B cell (primary cell): ENCODE results near the gene RBM4B. TPM values are rescaled to one million over a fixed set of nuclear protein-coding genes. Genes with fewer than 3 reads are reported as not detected.

Experiments used
- ATAC-seq: fragments of 200-7000 bp; cut with Tn5 transposase; one replicate; pipeline ENCODE4 v1.10.0; 2021; ENCODE audit warnings: low read depth, mild to moderate bottlenecking, moderate number of reproducible peaks, moderate library complexity
- CTCF ChIA-PET: fragments of 350-600 bp; sonication (Branson Sonifier 250); formaldehyde crosslinking; loops from one replicate; lab custom pipeline; 2021; ENCODE audit warnings: antibody characterized with exemption, inconsistent platforms; lab: Charles Lee
- POLR2A ChIA-PET: fragments of 350-600 bp; sonication (Branson Sonifier 250); formaldehyde crosslinking; loops from one replicate; lab custom pipeline; 2021; ENCODE audit warnings: antibody characterized with exemption; lab: Charles Lee
- DNase-seq: peaks from one replicate; pipeline ENCODE4 v3.0.0; 2013
- H2AFZ ChIP-seq: 2 replicates; pipeline ENCODE4 v1.6.1; 2012; ENCODE audit warnings: mild to moderate bottlenecking, low read depth, low read length; ENCODE audit not compliant: insufficient read depth, poor library complexity, severe bottlenecking
- H3K27ac ChIP-seq, 2 donors: 1 replicate in 1 of 2; 2 replicates in 1 of 2; pipeline ENCODE4 v1.5.1; 2012 to 2013; ENCODE audit warnings: low read length in 2 of 2, mild to moderate bottlenecking in 2 of 2, moderate library complexity in 1 of 2
- H3K27me3 ChIP-seq, 4 experiments: fragments of 200-600 bp in 1 of 4; sonication (generic) in 1 of 4; replicated peaks in 1 of 4; 1 replicate in 2 of 4; 2 replicates in 2 of 4; pipeline versions ENCODE4 v1.6.1 to v1.7.0; 2013 to 2016; ENCODE audit warnings: low read length in 3 of 4, mild to moderate bottlenecking in 2 of 4, mixed read lengths in 1 of 4, moderate library complexity in 1 of 4; ENCODE audit not compliant: insufficient read depth in 4 of 4, control insufficient read depth in 3 of 4; ENCODE audit errors: control extremely low read depth in 1 of 4
- H3K36me3 ChIP-seq, 2 experiments: replicated peaks in 1 of 2; 1 replicate in 1 of 2; 2 replicates in 1 of 2; pipeline versions ENCODE4 v1.6.1 to v1.7.1; 2013; ENCODE audit warnings: low read length in 1 of 2; ENCODE audit not compliant: insufficient read depth in 2 of 2, control insufficient read depth in 1 of 2; ENCODE audit errors: control extremely low read depth in 1 of 2, extremely low read depth in 1 of 2
- H3K4me1 ChIP-seq, 2 donors: fragments of 200-600 bp in 1 of 2; sonication (generic) in 1 of 2; 1 replicate in 1 of 2; 2 replicates in 1 of 2; pipeline versions ENCODE4 v1.5.1 to v1.6.1; 2013 to 2017; ENCODE audit warnings: low read length in 2 of 2; ENCODE audit not compliant: control insufficient read depth in 2 of 2, insufficient read depth in 2 of 2
- H3K4me2 ChIP-seq: replicated peaks from 2 replicates; pipeline ENCODE3; 2012; ENCODE audit warnings: mild to moderate bottlenecking, low read depth, low read length; ENCODE audit not compliant: poor library complexity, severe bottlenecking
- H3K4me3 ChIP-seq, 5 experiments: fragments of 200-600 bp in 1 of 5; sonication (generic) in 1 of 5; 1 replicate in 3 of 5; 2 replicates in 2 of 5; pipeline versions ENCODE4 v1.5.1 to v1.7.0; 2011 to 2016; ENCODE audit warnings: low read length in 4 of 5, mild to moderate bottlenecking in 4 of 5, low read depth in 2 of 5, control low read depth in 1 of 5, moderate library complexity in 1 of 5; ENCODE audit not compliant: insufficient read depth in 1 of 5; ENCODE audit errors: control extremely low read depth in 1 of 5, extremely low read depth in 1 of 5
- H3K79me2 ChIP-seq: fragments of 200-600 bp; sonication (generic); one replicate; pipeline ENCODE4 v1.6.0; 2016; ENCODE audit warnings: low read length; ENCODE audit not compliant: control insufficient read depth, insufficient read depth
- H3K9ac ChIP-seq: fragments of 200-600 bp; sonication (generic); 2 replicates; pipeline ENCODE4 v1.6.1; 2017; ENCODE audit warnings: mild to moderate bottlenecking, low read length, moderate library complexity
- H3K9me3 ChIP-seq, 3 donors: one replicate each; pipeline versions ENCODE4 v1.6.1 to v1.7.1; 2013; ENCODE audit warnings: low read length in 2 of 3; ENCODE audit not compliant: control insufficient read depth in 2 of 3, insufficient read depth in 1 of 3; ENCODE audit errors: control extremely low read depth in 1 of 3
- H4K20me1 ChIP-seq: 2 replicates; pipeline ENCODE4 v1.6.0; 2012; ENCODE audit warnings: mild to moderate bottlenecking, low read length; ENCODE audit not compliant: insufficient read depth, control insufficient read depth, poor library complexity, severe bottlenecking
- H3K27ac Mint-ChIP-seq: one replicate; pipeline ENCODE4 v1.8.0; 2021; ENCODE audit warnings: mixed read lengths
- H3K27me3 Mint-ChIP-seq: one replicate; pipeline ENCODE4 v1.8.0; 2021; ENCODE audit warnings: mixed read lengths
- H3K4me1 Mint-ChIP-seq: one replicate; pipeline ENCODE4 v1.8.0; 2021; ENCODE audit warnings: mixed read lengths
- H3K4me3 Mint-ChIP-seq: one replicate; pipeline ENCODE4 v1.8.0; 2021; ENCODE audit warnings: mixed read lengths
- H3K9me3 Mint-ChIP-seq: one replicate; pipeline ENCODE4 v1.8.0; 2022; ENCODE audit warnings: mixed read lengths; ENCODE audit not compliant: insufficient read depth
- EZH2 ChIP-seq: IDR thresholded peaks from 2 replicates; pipeline ENCODE4 v1.6.1; 2012; ENCODE audit warnings: borderline replicate concordance, low read depth, mild to moderate bottlenecking, moderate library complexity, low read length; ENCODE audit not compliant: insufficient read depth, poor library complexity, severe bottlenecking
- WGBS: methylation state at CpG from one replicate; pipeline ENCODE4 v1.1.5; 2013; ENCODE audit warnings: missing lambda C conversion rate; ENCODE audit not compliant: insufficient coverage; 5-methylcytosine and 5-hydroxymethylcytosine counted together
- intact Hi-C: fragments of 100-400 bp; cut with micrococcal nuclease; formaldehyde crosslinking; loops from one replicate; pipeline ENCODE4 v1.10.0; 2022
- polyA plus RNA-seq: library from polyadenylated mRNA; depleted of rRNA; stranded (reverse); fragments of >200 nt; gene quantifications from 2 replicates; pipeline ENCODE4 v1.2.3, GENCODE V29; 2012
- total RNA-seq, 2 donors: library from RNA; stranded (reverse); fragments of 120-200 nt in 1 of 2; gene quantifications; 1 replicate in 1 of 2; 2 replicates in 1 of 2; pipeline versions ENCODE4 v1.2.3 to v1.2.4, GENCODE V29; 2013 to 2022
- TF ChIP-seq, protein P1 (sequence below): fragments of 200-600 bp; IDR thresholded peaks from one replicate; pipeline ENCODE4 v1.8.0; 2022; ENCODE audit warnings: antibody characterized with exemption, mild to moderate bottlenecking

Gene RBM4B
- total and polyA plus RNA-seq, 2 donors (not counting 1 experiment from before 2014, with no cell fraction given), result 33.2 to 61.3 TPM

DNA sequence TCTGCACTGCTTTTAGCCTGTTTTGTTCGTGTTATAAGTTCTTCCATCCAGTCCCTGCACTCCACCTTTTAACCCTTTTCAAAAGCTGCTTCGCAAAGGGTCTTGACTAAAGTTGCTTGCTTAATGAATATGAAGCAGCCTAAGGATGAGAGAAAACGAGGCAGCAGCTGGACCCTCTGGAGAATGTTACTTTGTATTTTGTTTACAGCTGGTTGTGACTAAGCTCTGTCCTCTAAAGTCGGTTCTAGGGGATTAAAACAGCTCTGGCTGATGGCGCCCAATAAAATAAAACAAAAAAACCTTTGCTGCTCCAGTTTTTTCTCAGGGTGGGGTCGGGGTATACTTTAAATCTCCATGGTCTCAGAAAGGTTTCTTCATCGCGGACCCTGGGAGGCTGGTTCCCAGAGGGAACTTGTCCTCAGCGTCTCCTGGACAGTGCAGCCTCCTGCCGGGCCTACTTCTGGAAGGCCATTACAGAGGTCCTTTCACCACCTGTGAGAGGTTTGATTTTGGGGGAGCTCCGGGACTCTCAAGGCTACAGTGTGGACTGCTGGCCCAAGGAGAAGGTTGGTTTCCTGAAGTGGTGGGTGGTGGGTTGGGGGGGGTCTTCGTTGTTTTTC is 40.0 kb downstream of the RBM4B start:
- WGBS, result 65% methylated on average over 10 of the region's 12 CpGs
- peak overlapping the region; percentile 41 to 95 (median 88) for H3K4me3 ChIP-seq
- peaks cover 69% of the 10 kb centered on the region for H4K20me1 ChIP-seq
- ATAC-seq, result no peak
- H3K4me1 ChIP-seq, result peaks cover 43 to 54% of the 10 kb centered on the region in 2 donors
- H3K9me3 ChIP-seq, result no peaks in the 10 kb centered on the region
- peaks cover 98% of the 10 kb centered on the region for H3K79me2 ChIP-seq
- H3K9ac ChIP-seq, result peak overlapping the region; percentile 87
- H3K27ac ChIP-seq, result peak overlapping the region; percentile 70 to 80
- H3K27me3 ChIP-seq, result no peaks in the 10 kb centered on the region
- ChIA-PET POLR2A (interaction anchor here (0.6 to 3.4 kb wide), 17 partner anchors 9 to 1859 kb away, joined by 3 to 53 read pairs (median 5); partner anchors contain the start of genes CCDC87, CCS, DPP3 and PELI3), CTCF (interaction anchor here (0.7 to 5.5 kb wide), 14 partner anchors 13 to 199 kb away, joined by 3 to 54 read pairs (median 6); partner anchors contain the start of genes CCDC87, CCS, MRPL11 and RBM14)
- H3K4me2 ChIP-seq, result peak overlapping the region; percentile 89
- peak overlapping the region; percentile 99 for H3K4me3 Mint-ChIP-seq
- TF ChIP-seq EZH2, result no peak
- TF ChIP-seq, protein P1, sequence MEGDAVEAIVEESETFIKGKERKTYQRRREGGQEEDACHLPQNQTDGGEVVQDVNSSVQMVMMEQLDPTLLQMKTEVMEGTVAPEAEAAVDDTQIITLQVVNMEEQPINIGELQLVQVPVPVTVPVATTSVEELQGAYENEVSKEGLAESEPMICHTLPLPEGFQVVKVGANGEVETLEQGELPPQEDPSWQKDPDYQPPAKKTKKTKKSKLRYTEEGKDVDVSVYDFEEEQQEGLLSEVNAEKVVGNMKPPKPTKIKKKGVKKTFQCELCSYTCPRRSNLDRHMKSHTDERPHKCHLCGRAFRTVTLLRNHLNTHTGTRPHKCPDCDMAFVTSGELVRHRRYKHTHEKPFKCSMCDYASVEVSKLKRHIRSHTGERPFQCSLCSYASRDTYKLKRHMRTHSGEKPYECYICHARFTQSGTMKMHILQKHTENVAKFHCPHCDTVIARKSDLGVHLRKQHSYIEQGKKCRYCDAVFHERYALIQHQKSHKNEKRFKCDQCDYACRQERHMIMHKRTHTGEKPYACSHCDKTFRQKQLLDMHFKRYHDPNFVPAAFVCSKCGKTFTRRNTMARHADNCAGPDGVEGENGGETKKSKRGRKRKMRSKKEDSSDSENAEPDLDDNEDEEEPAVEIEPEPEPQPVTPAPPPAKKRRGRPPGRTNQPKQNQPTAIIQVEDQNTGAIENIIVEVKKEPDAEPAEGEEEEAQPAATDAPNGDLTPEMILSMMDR, result no peak
- intact Hi-C loops, result loop anchor here (1.0 to 2.0 kb wide), 5 partner anchors 21 to 206 kb away; partner anchors contain the start of genes CCDC87, CCS, RBM14 and RBM4B
- peak overlapping the region; percentile 74 for H2AFZ ChIP-seq
- H3K36me3 ChIP-seq, result peaks cover 4 to 45% of the 10 kb centered on the region in 2 experiments
- DNase-seq, result no peak
- H3K27ac Mint-ChIP-seq, result peak overlapping the region; percentile 96
- H3K4me1 Mint-ChIP-seq, result peaks cover 59% of the 10 kb centered on the region
- H3K27me3 Mint-ChIP-seq, result no peaks in the 10 kb centered on the region
- no peaks in the 10 kb centered on the region for H3K9me3 Mint-ChIP-seq

DNA sequence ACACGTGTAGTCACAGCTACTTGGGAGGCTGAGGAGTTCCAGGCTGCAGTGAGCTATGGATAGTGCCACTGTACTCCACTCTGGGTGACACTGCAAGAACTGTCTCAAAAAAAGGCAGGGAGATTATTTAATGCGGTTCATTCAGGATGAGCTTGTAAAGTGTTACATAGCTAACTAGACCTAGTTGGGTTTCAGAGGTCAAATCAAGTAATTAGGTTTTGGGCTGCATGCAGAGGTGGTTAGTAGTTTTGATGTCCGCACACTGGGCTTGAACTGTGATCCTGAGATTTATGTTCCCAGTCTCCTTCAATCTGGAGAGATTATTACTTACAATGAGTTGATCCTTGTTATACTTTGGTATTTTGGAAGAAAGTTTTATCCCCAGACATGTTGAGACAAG is 41.3 kb downstream of the RBM4B start:
- Mint-ChIP-seq H3K27ac (peak overlapping the region; percentile 56), H3K9me3 (no peaks in the 10 kb centered on the region), H3K4me1 (peaks cover 56% of the 10 kb centered on the region), H3K4me3 (peak overlapping the region; percentile 49), H3K27me3 (no peaks in the 10 kb centered on the region)
- Histone ChIP-seq H4K20me1 (peaks cover 68% of the 10 kb centered on the region), H3K9ac (no peak overlapping the region), H3K36me3 (peaks cover 4 to 37% of the 10 kb centered on the region in 2 experiments), H3K79me2 (peaks cover 98% of the 10 kb centered on the region), H3K4me3 (no peak overlapping the region), H3K4me1 (peaks cover 36 to 52% of the 10 kb centered on the region in 2 donors), H2AFZ (no peak overlapping the region), H3K4me2 (no peak overlapping the region), H3K27me3 (no peaks in the 10 kb centered on the region), H3K27ac (peak overlapping the region in 1 of 2 donors; percentile 2), H3K9me3 (no peaks in the 10 kb centered on the region)
- DNase-seq (no peak), ATAC-seq (no peak)
- POLR2A ChIA-PET, result interaction anchor here (0.6 kb wide), 1 partner anchor 170 kb away, joined by 3 read pairs; the partner anchor contains the start of gene PELI3
- TF ChIP-seq EZH2, result no peak
- TF ChIP-seq, protein P1, result no peak
- intact Hi-C loops, result no loop called here
- CTCF ChIA-PET, result interaction anchor here (0.6 to 5.5 kb wide), 2 partner anchors 22 to 41 kb away, joined by 3 to 54 read pairs; partner anchors contain the start of gene RBM4B
- 92% methylated on average over 2 of the region's 3 CpGs for WGBS
